GM19455 (cell line): Measurements from ENCODE around the gene GANC.

Source experiments
- ATAC-seq: cut with Tn5 transposase; IDR thresholded peaks from one replicate; pipeline ENCODE4 v1.9.1; 2021; ENCODE audit not compliant: unreplicated experiment

Gene GANC

GRCh38 chr15:42375252-42375651 lies 102.3 kb downstream of the GANC start:
- no peak for ATAC-seq

GRCh38 chr15:42375941-42376340 lies 102.9 kb downstream of the GANC start:
- ATAC-seq, result no peak

DNA sequence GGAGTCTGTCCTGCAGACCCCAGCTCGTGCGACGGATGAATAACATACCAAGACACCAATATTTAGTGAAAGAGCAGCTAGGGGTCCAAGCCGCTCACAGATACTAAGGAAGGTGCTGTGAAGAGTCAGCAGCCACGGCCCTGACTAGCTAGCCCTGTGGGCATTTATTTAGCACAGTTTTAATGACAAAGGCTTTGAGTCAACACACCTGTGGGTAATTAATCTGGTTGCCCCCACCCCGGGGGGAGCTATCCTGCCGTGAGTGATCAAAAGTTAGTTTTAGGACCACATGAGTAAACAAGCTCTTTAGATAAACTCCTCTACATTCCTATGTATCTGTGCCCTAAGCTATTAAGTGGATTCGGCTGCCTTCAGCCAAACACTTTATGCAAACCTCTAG lies 105.0 kb downstream of the GANC start:
- ATAC-seq, result no peak

- ATAC-seq, result no peak
Measured at GRCh38 chr15:42384597-42384996, 111.6 kb downstream of the GANC start.

DNA sequence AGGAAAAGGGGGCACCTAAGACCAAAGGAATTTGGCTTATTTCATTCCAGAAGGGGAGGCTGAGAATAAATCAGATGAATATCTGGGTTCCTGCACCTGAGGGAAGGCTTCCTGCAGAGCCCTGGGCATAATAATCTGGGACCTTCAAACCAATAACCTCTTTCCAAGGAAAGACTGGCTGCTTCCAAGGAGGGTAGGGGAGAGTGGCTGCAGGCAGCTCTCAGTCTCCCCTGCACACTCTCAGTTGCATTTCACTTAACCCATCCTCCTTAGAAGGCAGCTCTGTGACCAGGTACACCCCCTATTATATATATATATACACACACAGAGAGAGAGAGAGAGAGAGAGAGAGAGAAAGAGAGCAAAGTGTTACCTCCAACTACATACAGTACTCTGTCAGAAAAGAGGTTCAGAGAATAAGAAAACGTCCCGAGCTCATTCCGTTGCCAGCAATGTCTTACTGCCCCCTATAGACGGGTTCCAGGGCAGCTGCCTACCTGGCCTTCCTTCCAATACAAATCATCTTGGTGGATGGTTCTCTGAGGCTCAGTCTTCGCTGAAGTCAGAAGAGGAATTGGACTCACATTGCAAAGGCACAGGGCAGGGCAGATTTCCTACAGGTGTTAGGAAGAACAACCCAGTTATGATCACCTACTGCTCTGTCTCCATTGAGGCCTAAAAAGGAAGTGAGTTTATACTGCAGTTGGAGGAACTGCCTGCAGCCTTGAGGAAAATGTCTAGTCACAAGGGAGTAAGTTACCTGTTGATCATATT lies 112.4 kb downstream of the GANC start:
- ATAC-seq, result no peak

DNA sequence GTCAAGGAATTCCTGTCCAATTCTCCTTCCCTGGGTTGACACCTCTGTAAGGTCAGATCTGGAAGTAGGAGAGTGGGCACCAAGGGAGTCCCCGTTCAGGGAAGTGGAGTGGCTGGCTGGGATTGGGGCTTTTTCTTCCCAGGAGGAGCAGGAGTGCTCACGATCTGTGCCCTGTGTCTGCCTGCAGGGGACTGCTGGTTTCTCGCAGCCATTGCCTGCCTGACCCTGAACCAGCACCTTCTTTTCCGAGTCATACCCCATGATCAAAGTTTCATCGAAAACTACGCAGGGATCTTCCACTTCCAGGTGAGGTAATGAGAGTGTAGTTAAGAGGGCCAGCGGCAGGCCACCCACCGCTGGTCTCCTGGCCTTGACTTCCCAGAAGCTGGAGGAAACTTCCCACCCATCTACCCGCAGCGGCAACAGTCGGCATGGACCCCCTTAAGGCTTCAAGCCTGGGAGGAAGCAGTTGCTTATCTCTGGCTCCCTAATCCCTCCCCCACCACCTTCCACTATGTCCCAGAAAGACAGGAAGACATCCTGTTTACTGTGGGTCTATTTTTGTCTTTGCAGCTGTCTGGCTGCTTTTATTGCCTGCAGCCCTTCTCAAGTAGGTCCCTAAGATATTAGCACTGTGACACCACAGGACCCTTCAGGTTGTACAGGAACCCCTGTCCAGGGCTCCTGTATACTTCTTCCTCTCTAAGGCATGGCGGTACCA lies 113.1 kb downstream of the GANC start:
- no peak for ATAC-seq

- no peak for ATAC-seq
Measured at GRCh38 chr15:42387603-42388002, 114.6 kb downstream of the GANC start.

DNA sequence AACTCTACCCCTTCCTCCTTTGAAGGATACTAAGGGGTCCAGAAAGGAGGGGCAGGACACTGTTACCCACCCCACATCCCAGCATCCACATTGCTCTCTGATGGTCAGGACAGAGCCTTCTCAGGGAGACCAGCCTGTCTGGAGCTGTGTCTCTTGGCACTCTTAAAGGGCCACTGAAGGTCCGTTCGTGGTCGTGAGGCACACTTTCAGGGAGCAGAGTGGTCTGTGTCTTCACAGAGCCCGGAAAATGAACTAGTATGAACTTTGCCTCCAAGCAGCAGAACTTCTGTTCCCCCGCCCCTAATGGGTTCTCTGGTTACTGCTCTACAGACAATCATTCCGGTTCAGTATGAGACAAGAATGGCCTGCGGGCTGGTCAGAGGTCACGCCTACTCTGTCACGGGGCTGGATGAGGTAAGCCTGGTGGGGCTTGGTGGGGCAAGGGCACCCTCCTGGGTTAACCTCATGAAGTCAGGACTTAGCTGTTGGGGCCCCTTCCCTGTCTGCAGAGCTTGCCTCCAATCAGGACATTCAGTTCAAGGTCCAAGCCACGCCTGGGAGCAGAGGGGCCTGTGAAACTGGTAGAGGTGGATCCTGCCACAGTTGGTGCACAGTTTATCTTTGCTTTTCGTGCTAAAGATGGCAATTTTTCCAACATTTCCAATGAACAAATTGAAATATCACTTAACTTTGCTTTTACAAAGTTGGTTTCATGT lies 119.5 kb downstream of the GANC start:
- ATAC-seq, result no peak

- no peak for ATAC-seq
Measured at GRCh38 chr15:42394106-42394505, 121.1 kb downstream of the GANC start.

DNA sequence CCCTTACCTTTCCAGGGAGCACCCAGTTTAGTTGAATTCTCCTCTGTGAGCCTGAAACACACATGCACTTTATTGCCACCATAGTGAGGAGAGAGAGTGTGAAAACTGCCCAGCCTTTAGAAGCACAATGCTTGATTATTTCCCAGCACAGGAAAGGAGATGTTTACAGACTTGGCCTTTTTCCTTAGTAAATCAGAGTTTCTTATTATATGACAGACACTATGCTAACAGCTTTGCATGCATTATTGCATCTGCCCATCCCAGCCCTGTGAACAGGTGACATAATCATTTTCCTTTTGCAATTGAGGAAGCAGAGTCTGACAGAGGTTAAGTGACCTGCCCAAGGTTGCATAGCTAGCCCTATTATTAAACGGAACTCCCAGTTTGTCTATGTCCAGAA lies 122.8 kb downstream of the GANC start:
- ATAC-seq, result no peak

GRCh38 chr15:42401544-42402454 lies 128.8 kb downstream of the GANC start:
- ATAC-seq, result no peak

GRCh38 chr15:42402455-42403205 lies 129.6 kb downstream of the GANC start:
- no peak for ATAC-seq

- ATAC-seq, result no peak
Measured at GRCh38 chr15:42403389-42403788, 130.4 kb downstream of the GANC start.

GRCh38 chr15:42404461-42405235 lies 131.6 kb downstream of the GANC start:
- no peak for ATAC-seq

DNA sequence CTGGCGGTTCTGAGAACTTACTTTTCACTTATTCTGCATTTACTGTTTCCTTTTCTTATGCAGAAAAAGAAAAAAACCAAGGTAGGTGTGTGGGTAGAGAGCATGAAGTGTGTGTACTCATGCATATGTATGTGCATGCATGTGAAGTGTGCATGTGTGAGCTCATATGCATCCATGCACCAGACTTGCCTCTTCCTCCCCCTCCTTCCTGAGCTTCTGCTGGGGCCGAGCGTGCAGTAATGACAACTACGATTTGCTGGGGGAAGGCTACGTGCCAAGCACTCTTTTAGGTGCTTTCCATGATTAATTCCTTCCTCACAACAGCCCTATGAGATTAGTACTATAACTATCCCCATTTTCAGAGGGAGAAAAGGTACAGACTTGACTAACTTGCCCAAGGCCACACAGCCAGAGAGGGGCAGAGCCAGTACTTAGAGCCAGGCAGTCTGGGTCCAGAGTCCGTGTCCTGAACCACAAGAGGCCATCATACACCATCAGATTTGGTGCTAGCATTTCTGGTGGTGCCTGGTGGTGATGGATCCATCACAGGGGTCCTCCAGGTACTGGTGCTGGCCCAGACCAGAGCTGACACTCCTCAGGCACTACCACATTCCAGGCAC lies 133.0 kb downstream of the GANC start:
- ATAC-seq, result no peak
